ENCODE results near the gene GRIK4.

GRCh38 chr11:120974965-120975364, 463.4 kb downstream of the GRIK4 start:
- TF ChIP-seq CTCF (conservative IDR thresholded peaks at IDR 0.05; ENCODE audit: low read length), result no peak
- TF ChIP-seq EZH2phosphoT487 (IDR thresholded peaks at IDR 0.05; ENCODE audit: borderline replicate concordance, low read depth, low read length), result no peak

Measured in OCI-LY7 (cell line).